HG02938 (cell line): ENCODE data around the gene RNF220.

Source experiments
- ATAC-seq: cut with Tn5 transposase; IDR thresholded peaks from one replicate; pipeline ENCODE4 v1.9.1; 2021; ENCODE audit warnings: mild to moderate bottlenecking, moderate library complexity; ENCODE audit not compliant: unreplicated experiment

The RNF220 gene

GRCh38 chr1:44631333-44631646, 226.2 kb downstream of the RNF220 start:
- ATAC-seq, result no peak

GRCh38 chr1:44631647-44632539, 226.8 kb downstream of the RNF220 start:
- peak; percentile 58 for ATAC-seq

GRCh38 chr1:44632598-44632997, 227.5 kb downstream of the RNF220 start:
- ATAC-seq, result no peak

GRCh38 chr1:44634606-44635189, 229.6 kb downstream of the RNF220 start:
- no peak for ATAC-seq

- no peak for ATAC-seq
Observed at GRCh38 chr1:44635439-44635838, 230.4 kb downstream of the RNF220 start.

- no peak for ATAC-seq
Observed at GRCh38 chr1:44636083-44636687, 231.1 kb downstream of the RNF220 start.

- no peak for ATAC-seq
Observed at GRCh38 chr1:44636688-44637598, 231.9 kb downstream of the RNF220 start.

GRCh38 chr1:44637702-44638411, 232.8 kb downstream of the RNF220 start:
- no peak for ATAC-seq

- no peak for ATAC-seq
Observed at GRCh38 chr1:44640200-44640853, 235.3 kb downstream of the RNF220 start.

- no peak for ATAC-seq
Observed at GRCh38 chr1:44641126-44642102, 236.4 kb downstream of the RNF220 start.

- no peak for ATAC-seq
Observed at GRCh38 chr1:44642255-44642654, 237.2 kb downstream of the RNF220 start.

GRCh38 chr1:44642925-44643324, 237.9 kb downstream of the RNF220 start:
- ATAC-seq, result no peak

- ATAC-seq, result no peak
Observed at GRCh38 chr1:44643721-44644334, 238.8 kb downstream of the RNF220 start.

GRCh38 chr1:44644806-44645205, 239.8 kb downstream of the RNF220 start:
- no peak for ATAC-seq

- ATAC-seq, result no peak
Observed at GRCh38 chr1:44645476-44646244, 240.6 kb downstream of the RNF220 start.

- no peak for ATAC-seq
Observed at GRCh38 chr1:44646261-44647110, 241.4 kb downstream of the RNF220 start.

GRCh38 chr1:44647896-44648295, 242.8 kb downstream of the RNF220 start:
- ATAC-seq, result no peak
